PC-9 (cell line): ENCODE data around the gene ARMC2.

Source experiments
- EZH2 ChIP-seq: fragments of 200-600 bp; sonication (generic); IDR thresholded peaks from 2 replicates; pipeline ENCODE4 v1.8.0; 2017; ENCODE audit warnings: antibody characterized with exemption, low read depth
- TF ChIP-seq, protein P1 (sequence below): fragments of 200-600 bp; sonication (generic); conservative IDR thresholded peaks from 2 replicates; pipeline ENCODE4 v1.6.1; 2017; ENCODE audit warnings: mixed run types, antibody characterized with exemption, mild to moderate bottlenecking, moderate library complexity

DNA sequence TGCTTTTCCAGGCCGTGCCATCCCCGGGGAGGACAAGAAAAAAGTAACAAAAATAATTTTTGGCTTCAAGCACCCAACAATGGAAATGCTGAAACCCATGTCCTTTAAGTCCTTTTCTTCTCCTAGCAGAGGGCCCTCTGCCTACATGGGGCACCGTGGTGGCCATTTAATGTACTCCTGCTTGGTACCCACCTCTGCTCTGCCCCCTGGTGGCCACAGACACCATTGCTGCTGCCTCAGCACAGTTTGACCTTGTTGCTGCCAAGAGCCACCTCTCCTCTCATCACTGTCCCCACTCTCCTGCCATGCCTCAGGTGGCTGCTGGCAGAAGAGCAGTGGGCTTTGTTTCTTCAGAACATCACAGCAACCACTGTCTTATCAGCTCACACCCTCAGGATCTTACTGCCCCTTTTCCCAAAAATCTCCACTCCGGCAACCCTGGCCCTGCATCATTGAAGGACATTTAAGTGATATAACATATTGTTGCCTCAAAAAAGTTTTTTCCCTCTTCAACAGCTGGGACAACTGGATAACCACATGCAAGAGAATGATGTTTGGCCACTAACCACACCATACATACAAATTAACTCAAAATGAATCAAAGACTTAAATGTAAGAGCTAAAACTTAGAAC lies 12.9 kb upstream of the ARMC2 start:
- TF ChIP-seq, protein P1, sequence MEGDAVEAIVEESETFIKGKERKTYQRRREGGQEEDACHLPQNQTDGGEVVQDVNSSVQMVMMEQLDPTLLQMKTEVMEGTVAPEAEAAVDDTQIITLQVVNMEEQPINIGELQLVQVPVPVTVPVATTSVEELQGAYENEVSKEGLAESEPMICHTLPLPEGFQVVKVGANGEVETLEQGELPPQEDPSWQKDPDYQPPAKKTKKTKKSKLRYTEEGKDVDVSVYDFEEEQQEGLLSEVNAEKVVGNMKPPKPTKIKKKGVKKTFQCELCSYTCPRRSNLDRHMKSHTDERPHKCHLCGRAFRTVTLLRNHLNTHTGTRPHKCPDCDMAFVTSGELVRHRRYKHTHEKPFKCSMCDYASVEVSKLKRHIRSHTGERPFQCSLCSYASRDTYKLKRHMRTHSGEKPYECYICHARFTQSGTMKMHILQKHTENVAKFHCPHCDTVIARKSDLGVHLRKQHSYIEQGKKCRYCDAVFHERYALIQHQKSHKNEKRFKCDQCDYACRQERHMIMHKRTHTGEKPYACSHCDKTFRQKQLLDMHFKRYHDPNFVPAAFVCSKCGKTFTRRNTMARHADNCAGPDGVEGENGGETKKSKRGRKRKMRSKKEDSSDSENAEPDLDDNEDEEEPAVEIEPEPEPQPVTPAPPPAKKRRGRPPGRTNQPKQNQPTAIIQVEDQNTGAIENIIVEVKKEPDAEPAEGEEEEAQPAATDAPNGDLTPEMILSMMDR: peak; percentile 95
- TF ChIP-seq EZH2: no peak
